ENCODE measurements around the gene RASSF5. TPM values are rescaled to one million over a fixed set of nuclear protein-coding genes. Genes with fewer than 3 reads are reported as not detected.
"Not testable (repeated sequence)": the region's sequence is repeated elsewhere in the genome, so short reads cannot be mapped to it uniquely, and the experiment has no call there.

The RASSF5 gene
- total RNA-seq, 1 donor from 2014 or later = 25.3 TPM

DNA sequence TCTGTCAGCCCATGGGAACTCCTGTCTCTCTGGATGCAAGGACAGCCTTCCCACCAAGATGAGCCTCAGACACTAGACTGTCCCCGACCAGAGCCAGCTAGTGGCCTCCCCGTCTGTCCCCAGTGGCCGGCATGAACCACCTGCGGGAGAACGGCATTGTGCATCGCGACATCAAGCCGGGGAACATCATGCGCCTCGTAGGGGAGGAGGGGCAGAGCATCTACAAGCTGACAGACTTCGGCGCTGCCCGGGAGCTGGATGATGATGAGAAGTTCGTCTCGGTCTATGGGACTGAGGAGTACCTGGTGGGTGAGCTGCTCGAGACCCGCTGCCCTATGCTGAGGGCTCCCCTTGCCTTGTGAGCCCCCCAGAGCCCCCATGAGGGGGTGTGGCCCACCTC is 31.3 kb upstream of the RASSF5 start:
- DNase-seq (ENCODE audit: low spot score) = no peak

DNA sequence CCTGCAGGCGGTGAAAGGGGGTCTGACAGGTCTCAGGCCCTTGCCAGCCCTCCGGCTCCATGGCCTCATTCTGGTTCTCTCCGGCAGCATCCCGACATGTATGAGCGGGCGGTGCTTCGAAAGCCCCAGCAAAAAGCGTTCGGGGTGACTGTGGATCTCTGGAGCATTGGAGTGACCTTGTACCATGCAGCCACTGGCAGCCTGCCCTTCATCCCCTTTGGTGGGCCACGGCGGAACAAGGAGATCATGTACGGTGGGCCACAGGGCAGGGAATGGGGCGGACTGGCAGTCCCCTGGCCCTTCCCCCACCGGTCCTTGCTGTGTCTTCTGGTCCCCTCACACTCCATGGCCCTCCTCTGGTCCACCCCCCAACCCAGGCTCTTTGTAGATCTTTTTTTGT is 30.7 kb upstream of the RASSF5 start:
- DNase-seq (ENCODE audit: low spot score) = no peak

DNA sequence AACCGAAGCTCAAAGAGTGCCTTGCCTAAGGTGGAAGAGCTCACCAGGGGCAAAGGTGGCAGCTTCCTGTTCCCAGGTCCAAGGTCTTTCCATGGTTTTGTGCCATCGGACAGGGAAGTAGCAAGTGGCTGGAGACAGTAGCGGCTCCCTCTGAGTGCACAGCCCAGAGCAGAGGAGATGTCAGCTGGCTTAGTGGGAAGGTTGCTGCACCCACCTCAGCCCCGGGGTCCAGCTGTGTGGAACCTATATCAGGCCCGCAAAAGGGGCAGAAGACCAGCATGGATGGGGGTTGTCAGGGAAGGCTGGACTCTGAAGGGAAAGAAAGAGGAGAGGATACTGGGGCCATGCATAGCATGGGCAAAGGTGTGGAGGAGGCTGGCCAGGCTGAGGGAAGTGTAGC is 30.2 kb upstream of the RASSF5 start:
- DNase-seq (ENCODE audit: low spot score) = no peak

DNA sequence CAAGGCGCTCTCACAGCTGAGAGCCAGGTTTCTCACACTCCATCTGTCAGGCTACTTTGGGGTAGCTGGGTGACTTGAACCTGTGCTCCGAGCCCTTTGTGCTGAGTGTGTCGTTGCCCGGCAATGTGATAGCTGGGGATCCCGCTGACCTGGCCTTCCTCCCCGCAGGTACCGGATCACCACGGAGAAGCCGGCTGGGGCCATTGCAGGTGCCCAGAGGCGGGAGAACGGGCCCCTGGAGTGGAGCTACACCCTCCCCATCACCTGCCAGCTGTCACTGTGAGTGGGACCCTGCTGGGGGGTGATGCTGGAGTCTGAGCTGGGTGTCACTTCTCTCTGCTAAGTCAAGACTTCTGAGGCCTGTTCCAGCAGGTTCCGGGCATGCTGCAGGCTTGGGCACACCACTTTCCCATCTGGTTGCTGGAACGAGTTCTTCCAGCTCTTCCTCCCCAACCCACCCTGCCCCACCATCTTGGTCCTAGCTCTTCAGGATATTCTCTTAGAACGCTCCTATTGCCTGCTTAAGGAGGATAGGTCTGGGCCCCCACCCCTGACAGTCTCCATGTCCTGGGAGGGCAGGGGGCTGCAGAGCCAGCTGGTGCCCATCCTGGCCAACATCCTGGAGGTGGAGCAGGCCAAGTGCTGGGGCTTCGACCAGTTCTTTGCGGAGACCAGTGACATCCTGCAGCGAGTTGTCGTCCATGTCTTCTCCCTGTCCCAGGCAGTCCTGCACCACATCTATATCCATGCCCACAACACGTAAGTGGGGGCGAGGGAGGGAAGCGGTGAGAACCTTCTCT is 29.6 kb upstream of the RASSF5 start:
- peak; percentile 31 for DNase-seq (ENCODE audit: low spot score)

DNA sequence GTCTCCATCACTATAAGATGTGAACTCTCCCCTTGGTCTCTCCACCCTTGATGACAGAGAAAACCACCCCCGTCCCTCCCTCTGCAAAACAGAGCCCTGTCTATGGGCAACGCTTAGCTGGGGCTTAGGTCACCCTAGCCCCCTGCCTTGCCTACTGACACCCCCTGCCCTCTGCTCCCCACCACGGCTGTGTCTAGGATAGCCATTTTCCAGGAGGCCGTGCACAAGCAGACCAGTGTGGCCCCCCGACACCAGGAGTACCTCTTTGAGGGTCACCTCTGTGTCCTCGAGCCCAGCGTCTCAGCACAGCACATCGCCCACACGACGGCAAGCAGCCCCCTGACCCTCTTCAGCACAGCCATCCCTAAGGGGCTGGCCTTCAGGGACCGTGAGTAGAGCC is 28.6 kb upstream of the RASSF5 start:
- no peak for DNase-seq (ENCODE audit: low spot score)

DNA sequence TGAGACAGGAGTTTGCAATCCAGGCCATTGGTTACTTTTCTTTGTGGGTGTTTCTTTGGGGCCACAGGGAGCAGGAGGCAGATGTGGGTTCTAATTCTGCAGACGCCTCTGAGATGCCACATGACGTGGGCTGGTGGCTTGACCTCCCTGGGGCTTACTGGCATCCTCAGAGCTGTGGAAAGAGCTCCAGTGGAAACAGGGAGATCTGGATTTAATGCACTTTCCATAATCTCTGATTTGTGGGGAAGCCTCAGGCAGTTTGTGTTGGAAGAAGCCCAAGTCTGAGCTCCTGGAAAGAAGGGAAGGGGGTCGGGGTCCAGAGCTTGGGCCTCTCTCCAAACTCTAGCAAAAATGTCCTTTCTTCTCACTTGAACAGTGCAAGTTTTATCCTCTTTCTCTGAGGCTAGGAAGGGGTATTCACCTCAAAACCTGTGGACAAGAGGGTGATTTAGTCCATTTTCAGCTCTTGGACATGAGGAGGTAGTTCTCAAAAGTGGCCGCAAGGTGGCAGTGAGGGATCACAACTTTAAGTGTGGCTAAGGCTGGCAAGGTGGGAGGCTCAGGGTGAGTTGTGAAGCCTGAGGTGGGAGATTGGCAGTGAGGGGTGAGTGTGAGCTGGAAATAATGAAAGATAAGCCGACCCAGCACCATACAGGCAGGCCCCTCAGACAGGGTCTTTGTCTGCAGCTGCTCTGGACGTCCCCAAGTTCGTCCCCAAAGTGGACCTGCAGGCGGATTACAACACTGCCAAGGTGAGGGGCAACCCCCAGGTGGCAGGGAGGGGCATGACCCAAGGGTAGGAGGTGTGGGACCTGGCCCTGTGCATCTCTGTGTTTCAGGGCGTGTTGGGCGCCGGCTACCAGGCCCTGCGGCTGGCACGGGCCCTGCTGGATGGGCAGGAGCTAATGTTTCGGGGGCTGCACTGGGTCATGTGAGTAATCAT is 27.9 kb upstream of the RASSF5 start:
- DNase-seq (ENCODE audit: low spot score) = peak; percentile 76

DNA sequence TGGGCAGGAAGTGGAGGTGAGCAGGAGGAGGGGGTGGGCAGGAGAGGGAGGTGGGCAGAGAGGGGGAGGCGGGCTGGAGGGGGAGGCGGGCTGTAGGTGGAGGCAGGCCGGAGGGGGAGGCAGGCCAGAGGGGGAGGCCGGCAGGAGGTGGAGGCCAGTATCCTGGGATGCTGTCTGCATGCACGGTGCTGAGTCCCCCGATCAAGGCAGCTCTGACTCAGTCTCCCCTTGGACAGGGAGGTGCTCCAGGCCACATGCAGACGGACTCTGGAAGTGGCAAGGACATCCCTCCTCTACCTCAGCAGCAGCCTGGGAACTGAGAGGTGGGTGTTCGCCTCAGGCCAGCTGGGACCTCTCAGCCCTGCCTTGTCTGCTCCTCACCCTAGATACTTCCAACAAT is 27.1 kb upstream of the RASSF5 start:
- DNase-seq (ENCODE audit: low spot score) = no peak

DNA sequence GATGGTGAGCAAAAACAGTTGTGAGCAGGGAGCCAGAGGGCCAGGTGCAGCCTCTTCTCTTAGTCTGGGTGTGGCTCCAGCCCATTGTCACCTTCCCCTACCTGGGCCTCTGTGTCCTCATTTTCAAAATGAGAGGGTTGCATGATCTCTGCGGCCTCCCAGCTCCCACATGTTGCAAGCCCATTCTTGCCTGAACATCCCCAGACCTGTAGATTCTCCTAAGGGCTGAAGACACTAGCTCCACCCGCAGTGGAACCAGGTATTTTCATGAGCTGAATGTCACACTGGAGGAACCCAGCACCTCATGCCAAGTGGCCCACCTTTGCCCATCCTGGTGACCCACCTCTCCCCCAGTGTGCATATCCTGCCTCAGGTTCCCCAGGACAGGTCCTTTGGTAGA is 24.7 kb upstream of the RASSF5 start:
- no peak for DNase-seq (ENCODE audit: low spot score)

DNA sequence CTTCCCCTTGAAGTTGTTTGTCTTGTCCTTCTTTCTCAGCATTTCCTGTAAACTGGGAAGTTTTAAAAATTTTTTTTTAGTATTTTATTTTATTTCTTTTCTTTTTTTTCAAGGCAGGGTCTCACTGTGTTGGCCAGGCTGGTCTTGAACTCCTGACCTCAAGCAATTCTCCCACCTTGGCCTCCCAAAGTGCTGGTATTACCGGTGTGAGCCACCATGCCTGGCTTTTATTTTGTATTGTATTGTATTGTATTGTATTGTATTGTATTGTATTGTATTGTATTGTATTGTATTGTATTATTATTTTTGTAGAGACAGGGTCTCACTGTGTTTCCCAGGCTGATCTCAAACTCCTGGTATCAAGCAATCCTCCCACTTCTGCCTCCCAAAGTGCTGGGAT is 23.5 kb upstream of the RASSF5 start:
- DNase-seq (ENCODE audit: low spot score) = not testable (repeated sequence)

DNA sequence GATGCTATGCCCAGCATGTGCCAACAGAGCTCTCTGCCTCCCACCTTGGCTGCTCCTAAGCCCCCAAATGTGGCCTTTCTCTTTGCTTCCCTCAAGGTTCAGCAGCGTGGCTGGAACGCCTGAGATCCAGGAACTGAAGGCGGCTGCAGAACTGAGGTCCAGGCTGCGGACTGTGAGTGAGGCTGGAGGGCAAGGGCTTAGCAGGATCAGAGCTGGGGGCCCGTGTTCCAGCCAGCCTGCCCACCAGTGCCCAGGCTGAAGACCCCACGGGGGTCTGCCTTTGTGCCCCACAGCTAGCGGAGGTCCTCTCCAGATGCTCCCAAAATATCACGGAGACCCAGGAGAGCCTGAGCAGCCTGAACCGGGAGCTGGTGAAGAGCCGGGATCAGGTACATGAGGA is 22.4 kb upstream of the RASSF5 start:
- no peak for DNase-seq (ENCODE audit: low spot score)

DNA sequence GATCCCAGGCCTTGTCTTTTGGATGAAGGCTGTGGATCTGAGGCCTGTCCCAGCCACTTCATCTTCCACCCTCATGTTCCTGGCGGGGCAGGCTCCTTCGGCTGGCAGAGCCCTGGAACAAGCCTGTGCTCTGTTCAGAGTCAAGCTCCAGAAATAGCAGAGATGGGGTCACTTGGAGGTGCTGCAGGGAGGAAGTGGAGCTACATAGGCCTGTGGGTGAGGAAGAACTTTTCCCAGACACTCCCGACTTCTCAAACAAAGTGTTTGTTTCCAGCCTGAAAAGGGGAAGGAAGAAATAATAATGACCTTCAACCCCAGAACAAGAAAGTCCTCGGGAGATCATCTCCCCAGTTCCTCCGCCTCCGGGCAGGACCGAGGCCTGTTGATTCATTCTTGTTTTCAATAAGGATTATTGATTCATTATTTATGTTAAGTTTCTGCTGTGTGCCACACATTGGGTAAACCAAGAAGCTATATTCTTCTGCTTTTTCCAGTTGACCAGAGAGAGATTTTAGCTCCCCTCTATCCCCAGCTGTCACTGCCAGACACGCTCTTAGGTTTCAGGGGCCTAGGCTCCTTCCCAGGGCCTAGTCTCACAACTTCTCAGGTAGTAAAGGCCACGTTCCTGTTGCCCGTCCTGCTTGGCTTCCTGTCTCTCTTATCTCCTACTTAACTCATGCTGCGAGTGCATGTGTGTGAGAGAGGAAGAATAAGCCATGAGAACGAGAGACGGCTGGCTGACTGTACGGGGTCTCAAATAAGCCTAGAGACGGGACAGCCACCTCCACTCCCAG is 20.1 kb upstream of the RASSF5 start:
- DNase-seq (ENCODE audit: low spot score) = no peak

DNA sequence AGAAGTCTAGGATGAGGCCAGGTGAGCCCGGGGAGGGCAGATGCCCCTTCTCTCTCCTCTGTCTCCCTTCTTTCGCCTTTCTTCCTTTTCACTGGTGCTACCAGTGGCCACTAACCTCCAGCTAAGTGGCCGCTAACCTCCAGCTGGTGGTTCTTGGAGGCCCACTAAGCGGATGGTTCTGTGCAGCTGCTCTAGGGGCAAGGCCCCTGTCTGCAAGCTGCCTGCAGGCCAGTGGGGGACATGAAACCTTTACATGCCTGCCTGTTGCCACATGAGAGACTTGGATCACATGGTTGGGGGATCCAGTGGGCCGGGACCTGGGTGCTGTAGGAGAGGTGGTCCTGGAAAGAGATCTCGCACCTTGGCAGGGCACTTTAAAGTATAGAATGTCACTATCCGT is 19.4 kb upstream of the RASSF5 start:
- DNase-seq (ENCODE audit: low spot score) = no peak

DNA sequence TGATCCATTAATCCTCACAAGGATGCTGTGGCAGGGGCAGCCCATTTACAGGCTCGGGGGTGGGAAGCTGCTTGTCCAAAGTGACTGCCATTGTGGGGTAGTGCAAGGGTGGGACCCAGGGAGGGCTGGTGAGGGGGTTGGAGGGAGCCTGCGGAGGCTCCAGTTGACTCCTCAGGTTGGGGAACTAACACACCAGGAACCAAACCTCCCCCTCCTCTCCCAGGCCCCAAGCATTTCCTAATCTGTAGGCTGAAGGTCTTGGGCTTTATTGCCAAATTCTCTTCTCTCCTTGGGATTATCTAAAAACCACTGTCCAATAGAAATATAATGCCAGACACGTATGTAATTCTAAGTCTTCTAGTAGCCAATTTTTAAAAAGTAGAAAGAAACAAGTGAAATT is 18.9 kb upstream of the RASSF5 start:
- no peak for DNase-seq (ENCODE audit: low spot score)

DNA sequence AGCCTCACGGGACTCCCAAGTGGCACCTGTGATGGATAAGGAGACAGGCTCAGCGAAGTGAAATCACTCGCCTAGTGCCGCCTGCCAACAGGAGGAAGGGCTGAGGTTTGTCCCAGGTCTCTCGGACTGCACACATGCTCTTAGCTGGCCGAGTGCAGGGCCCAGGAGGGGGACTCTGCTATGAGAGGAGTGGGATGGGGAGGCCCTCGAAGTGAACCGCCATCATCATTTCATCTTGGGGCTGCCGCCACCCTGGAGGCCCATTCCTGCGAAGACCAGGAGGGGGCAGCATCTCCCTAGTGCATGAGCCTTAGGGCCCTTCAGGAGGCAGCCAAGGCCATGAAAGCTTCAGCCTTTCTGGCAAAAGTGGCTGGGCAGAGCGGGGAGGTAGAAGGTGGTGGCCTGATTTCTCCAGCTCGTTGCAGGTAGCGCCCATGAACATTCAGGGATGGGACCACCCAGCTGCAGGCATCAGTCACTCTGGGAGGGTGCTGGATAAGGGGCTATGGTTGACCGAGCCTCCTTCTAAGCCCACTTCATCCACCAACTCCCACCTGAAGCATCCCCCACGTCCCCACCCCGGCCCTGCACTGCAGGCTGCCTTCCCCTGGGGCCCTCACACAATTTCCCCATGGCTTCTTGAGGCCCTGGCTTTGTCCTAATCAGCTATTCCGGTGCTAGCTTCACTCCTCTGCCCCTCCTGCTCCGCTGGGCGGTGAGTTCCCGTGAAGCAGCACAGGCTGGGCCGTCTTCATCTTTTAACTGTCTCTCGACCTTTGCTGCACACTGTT is 17.2 kb upstream of the RASSF5 start:
- peak; percentile 76 for DNase-seq (ENCODE audit: low spot score)

DNA sequence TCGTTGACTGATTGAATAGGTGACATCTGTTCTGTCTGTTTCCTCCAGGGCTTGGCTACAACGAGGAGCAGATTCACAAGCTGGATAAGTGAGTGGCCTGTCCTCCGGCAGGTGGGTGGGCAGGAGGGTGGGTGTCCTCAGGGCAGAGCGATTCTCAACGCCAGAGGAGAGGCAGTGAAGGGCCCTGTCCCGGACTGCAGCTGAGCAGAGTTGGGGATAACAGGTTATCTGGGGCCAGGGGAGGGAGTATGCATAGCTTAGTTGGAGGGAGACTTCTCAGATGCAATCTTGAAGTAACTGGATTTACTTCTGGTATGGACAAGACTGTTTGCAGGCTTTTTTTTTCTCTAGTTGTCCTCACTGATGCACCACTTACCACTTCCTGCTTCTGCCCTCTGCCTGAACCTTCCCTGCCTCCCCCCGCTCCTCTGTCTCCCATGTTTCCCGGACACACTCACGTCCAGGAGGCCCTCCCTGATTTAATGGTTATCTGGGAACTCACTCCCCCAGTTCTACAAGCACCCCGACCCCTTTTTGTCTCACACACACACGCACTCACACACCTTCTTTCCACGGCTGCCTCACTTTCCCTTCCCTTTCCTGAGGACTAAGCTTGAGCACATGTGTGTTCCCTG is 16.4 kb upstream of the RASSF5 start:
- DNase-seq (ENCODE audit: low spot score) = no peak

DNA sequence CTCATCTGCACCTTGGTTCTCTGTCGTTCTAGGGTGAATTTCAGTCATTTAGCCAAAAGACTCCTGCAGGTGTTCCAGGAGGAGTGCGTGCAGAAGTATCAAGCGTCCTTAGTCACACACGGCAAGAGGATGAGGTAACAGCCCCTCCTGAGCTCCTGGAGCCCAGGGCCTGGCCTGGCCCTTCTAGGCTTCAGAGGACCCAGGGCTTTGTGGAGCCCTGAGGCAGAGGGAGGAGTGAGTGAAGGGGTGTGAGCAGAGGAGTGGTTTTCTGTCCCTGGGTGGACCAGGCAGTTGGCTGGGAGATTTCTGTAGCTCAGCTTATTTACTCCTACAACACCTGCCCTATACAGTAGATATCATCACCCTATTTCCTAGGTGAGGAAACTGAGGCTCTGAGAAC is 15.7 kb upstream of the RASSF5 start:
- no peak for DNase-seq (ENCODE audit: low spot score)

DNA sequence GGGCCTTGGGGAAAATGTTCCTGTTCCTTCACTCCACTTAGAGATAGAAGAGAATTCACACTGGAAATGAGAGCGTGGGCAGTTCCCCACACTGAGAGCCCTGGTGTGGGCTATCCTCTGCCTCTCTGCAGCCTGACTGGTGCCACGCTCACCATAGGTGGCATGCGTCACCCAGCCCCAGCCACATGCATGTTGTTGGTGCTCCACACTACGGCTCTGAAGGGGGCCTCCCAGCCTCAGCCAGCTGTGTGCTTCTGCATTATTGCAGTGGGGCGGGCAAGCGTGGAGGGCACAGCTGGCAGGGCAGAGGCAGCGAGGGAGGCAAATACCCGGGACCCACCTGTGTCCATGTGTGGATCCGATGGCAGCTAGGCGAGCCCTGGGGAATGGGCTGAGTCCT is 14.7 kb upstream of the RASSF5 start:
- DNase-seq (ENCODE audit: low spot score) = no peak

DNA sequence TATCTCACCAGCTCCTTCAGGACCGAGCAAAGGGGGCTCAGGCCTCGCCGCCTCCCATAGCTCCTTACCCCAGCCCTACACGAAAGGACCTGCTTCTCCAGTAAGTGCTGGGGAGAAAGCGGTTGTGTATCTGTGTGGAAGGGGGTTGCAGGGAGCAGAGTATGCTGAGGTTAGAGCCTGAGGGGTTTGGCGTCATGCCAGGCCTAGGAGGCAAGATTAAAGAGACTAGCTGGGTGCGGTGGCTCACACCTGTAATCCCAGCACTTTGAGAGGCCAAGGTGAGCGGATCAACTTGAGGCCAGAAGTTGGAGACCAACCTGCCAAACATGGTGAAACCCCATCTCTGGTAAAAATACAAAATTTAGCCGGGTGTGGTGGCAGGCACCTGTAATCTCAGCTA is 14.1 kb upstream of the RASSF5 start:
- no peak for DNase-seq (ENCODE audit: low spot score)

DNA sequence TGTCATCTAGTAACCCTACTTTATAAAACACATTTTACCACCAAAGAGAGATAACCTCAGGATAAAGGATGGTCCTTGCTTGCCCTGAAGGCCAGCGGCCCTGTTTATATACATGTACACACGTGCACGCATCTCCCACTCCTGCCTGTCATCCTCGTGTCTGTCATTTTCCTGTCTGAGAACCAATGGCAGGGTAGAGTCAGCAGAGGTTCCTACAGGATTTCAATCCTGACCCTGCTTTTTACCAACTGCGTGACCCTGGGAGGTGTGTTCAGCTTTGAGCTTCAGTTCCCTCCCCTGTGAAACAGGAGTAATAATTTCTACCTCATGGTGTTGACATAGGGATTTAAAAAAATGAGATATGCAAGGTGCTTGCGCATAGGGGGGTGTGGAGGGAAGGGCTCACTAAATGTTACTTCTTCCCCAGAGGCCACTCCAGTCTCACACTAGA is 12.3 kb upstream of the RASSF5 start:
- DNase-seq (ENCODE audit: low spot score) = no peak

DNA sequence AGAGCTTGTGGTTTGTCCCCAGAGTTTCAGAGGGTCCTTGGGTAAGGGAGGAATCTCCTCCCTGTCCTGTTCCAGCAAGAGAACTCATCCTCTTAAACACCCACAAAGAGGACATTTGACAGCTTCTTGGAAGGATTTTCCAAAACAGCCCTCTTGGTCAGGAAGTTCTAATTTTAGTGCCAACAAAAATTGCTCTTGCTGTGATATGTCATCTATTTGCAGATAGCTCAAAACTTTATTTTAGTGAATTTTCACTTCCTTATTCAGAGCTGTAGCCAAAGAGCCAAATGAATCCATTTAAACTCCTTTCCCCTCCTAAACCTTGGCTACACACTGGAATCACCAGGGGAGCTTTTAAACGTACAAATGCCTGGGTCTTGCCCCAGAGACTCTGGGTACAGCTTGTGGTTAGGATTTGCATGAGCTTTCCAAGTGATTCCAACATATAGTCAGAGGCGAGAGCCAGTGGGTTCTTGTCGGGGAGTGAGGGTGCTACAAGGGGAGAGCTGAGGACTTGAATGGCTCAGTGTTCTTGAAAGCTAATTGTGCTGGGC is 11.8 kb upstream of the RASSF5 start:
- no peak for DNase-seq (ENCODE audit: low spot score)
